ENCODE measurements around the gene ADCY10. TPM values are rescaled to one million over a fixed set of nuclear protein-coding genes. Genes with fewer than 3 reads are reported as not detected.

The ADCY10 gene
- total RNA-seq, 1 experiment from 2014 or later: 0.20 TPM

DNA sequence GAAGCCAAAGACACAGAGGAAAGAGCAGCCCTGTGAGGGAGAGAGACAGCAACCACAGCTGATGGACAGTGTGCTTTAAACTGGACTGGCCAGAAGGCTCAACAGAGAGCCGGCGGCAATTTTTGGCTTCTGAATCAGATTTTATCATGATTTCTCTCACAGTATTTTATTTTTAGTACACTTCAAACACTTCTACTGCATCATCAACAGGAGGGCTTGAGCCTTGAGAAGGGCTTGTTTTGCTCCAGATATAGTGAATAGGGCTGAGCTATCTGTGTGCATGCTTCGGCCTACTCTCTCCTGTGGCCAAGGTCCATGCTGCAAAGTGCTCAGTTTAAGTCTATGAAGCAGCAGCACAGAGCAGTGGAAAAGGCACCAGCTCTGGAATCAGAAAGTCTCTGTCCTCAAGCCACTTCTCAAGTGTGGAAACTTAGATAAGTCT is 33.3 kb downstream of the ADCY10 start:
- Mint-ChIP-seq H3K9me3 (0 out of 5 replicates have a peak, but pooled peaks cover 0 to 2% of the 10 kb centered on the region in 2 experiments), H3K4me3 (no peak overlapping the region), H3K36me3 (ENCODE audit: insufficient read depth in 1 of 3, low read depth in 3 of 3) (no peaks in the 10 kb centered on the region), H3K27me3 (ENCODE audit: low read depth) (no peaks in the 10 kb centered on the region), H3K4me1 (no peaks in the 10 kb centered on the region; a peak in 1 of 4 replicates), H3K27ac (no peak overlapping the region; a peak in 1 of 7 replicates)
- TF ChIP-seq, protein P1, sequence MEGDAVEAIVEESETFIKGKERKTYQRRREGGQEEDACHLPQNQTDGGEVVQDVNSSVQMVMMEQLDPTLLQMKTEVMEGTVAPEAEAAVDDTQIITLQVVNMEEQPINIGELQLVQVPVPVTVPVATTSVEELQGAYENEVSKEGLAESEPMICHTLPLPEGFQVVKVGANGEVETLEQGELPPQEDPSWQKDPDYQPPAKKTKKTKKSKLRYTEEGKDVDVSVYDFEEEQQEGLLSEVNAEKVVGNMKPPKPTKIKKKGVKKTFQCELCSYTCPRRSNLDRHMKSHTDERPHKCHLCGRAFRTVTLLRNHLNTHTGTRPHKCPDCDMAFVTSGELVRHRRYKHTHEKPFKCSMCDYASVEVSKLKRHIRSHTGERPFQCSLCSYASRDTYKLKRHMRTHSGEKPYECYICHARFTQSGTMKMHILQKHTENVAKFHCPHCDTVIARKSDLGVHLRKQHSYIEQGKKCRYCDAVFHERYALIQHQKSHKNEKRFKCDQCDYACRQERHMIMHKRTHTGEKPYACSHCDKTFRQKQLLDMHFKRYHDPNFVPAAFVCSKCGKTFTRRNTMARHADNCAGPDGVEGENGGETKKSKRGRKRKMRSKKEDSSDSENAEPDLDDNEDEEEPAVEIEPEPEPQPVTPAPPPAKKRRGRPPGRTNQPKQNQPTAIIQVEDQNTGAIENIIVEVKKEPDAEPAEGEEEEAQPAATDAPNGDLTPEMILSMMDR (conservative IDR thresholded peaks at IDR 0.05): no peak
- H4K5ac ChIP-seq (ENCODE audit: insufficient read length, low read depth, low read length): no peak overlapping the region
- no peak overlapping the region for H3K27ac ChIP-seq (ENCODE audit: insufficient read length, low read depth, low read length)
- H2BK120ac ChIP-seq (ENCODE audit: low read depth, low read length, poor library complexity, severe bottlenecking): no peak overlapping the region
- no CpG with 5 or more reads among the region's 3 CpGs for WGBS (ENCODE audit: extremely low coverage, insufficient read length, low lambda C conversion rate)
- H3K4me2 ChIP-seq (ENCODE audit: insufficient read depth, insufficient read length, low read length): no peak overlapping the region
- no peak overlapping the region for H3K56ac ChIP-seq (ENCODE audit: insufficient read length, low read depth, low read length)
- no peaks in the 10 kb centered on the region for H3K4me1 ChIP-seq (ENCODE audit: insufficient read depth, low read length)
- H2AFZ ChIP-seq (ENCODE audit: low read length): no peak overlapping the region
- H2BK20ac ChIP-seq (ENCODE audit: low read depth, low read length, poor library complexity, severe bottlenecking): no peak overlapping the region
- H3T11ph ChIP-seq (ENCODE audit: low read length): no peak overlapping the region
- DNase-seq: no peak
- H3K23ac ChIP-seq (ENCODE audit: insufficient read length, low read depth, low read length): no peak overlapping the region
- H3K79me1 ChIP-seq (ENCODE audit: insufficient read depth, low read depth, low read length, poor library complexity, severe bottlenecking): no peaks in the 10 kb centered on the region
- H2BK5ac ChIP-seq (ENCODE audit: insufficient read length, low read length): no peak overlapping the region
- H2BK15ac ChIP-seq (ENCODE audit: low read depth, low read length): no peak overlapping the region
- no peak overlapping the region for H4K91ac ChIP-seq (ENCODE audit: insufficient read length, low read depth, low read length)
- H2BK12ac ChIP-seq (ENCODE audit: insufficient read length, low read depth, low read length): no peak overlapping the region
- H2AK5ac ChIP-seq (ENCODE audit: insufficient read length, low read length): no peak overlapping the region
- H4K20me1 ChIP-seq (ENCODE audit: control insufficient read depth, insufficient read depth, insufficient read length): no peaks in the 10 kb centered on the region
- no peak overlapping the region for H3K18ac ChIP-seq (ENCODE audit: insufficient read length, low read depth, low read length)
- H3K9ac ChIP-seq (ENCODE audit: extremely low read depth, insufficient read length, low read length): no peak overlapping the region
- H3K23me2 ChIP-seq (ENCODE audit: insufficient read length, low read depth, low read length, poor library complexity, severe bottlenecking): no peaks in the 10 kb centered on the region
- no peaks in the 10 kb centered on the region for H3K27me3 ChIP-seq (ENCODE audit: insufficient read depth, low read length)
- no peaks in the 10 kb centered on the region for H3K79me2 ChIP-seq (ENCODE audit: insufficient read depth, low read length)
- no peak overlapping the region for H4K8ac ChIP-seq (replicated peaks; ENCODE audit: insufficient read length, low read depth, low read length)
- no peak overlapping the region for H3K4ac ChIP-seq (ENCODE audit: low read depth, low read length)
- no peak overlapping the region for H3K14ac ChIP-seq (ENCODE audit: insufficient read depth, low read length)
- H3K9me3 ChIP-seq (ENCODE audit: control insufficient read depth, low read depth, low read length): no peaks in the 10 kb centered on the region

Data from H9 (cell line).